Testis (tissue), 2 donors: Measurements from ENCODE around the gene PCSK6.

ENCODE experiments used
- POLR2A ChIP-seq: fragments of 450-650 bp; IDR thresholded peaks from one replicate; pipeline ENCODE4 v1.6.1; 2017; ENCODE audit warnings: antibody characterized with exemption, mild to moderate bottlenecking, moderate library complexity
- TF ChIP-seq, protein P1 (sequence below), 3 experiments: fragments of 450-650 bp in 2 of 3; fragments of 200-600 bp in 1 of 3; sonication (generic) in 1 of 3; IDR thresholded peaks; one replicate each; pipeline ENCODE4 v1.5.1; 2016 to 2019; ENCODE audit warnings: antibody characterized with exemption in 3 of 3, mild to moderate bottlenecking in 2 of 3, moderate library complexity in 1 of 3

GRCh38 chr15:101446518-101447167 lies 42.9 kb downstream of the PCSK6 start:
- TF ChIP-seq POLR2A, result no peak
- TF ChIP-seq, protein P1, sequence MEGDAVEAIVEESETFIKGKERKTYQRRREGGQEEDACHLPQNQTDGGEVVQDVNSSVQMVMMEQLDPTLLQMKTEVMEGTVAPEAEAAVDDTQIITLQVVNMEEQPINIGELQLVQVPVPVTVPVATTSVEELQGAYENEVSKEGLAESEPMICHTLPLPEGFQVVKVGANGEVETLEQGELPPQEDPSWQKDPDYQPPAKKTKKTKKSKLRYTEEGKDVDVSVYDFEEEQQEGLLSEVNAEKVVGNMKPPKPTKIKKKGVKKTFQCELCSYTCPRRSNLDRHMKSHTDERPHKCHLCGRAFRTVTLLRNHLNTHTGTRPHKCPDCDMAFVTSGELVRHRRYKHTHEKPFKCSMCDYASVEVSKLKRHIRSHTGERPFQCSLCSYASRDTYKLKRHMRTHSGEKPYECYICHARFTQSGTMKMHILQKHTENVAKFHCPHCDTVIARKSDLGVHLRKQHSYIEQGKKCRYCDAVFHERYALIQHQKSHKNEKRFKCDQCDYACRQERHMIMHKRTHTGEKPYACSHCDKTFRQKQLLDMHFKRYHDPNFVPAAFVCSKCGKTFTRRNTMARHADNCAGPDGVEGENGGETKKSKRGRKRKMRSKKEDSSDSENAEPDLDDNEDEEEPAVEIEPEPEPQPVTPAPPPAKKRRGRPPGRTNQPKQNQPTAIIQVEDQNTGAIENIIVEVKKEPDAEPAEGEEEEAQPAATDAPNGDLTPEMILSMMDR (IDR thresholded peaks at IDR 0.05), result no peak
